Neural cell (in vitro differentiated cells): ENCODE results near the gene PPP1CA.

Experiments used
- EP300 ChIP-seq: fragments of 450-650 bp; conservative IDR thresholded peaks from 2 replicates; pipeline ENCODE4 v1.6.1; 2014; ENCODE audit warnings: antibody characterized with exemption, mild to moderate bottlenecking, moderate library complexity; ENCODE audit not compliant: poor library complexity, severe bottlenecking
- EZH2 ChIP-seq: fragments of 200-600, 300-800 bp; shearing (Covaris generic), sonication (generic); IDR thresholded peaks from 2 replicates; pipeline ENCODE4 v1.6.1; 2014; ENCODE audit warnings: antibody characterized with exemption, low read length, borderline replicate concordance, mild to moderate bottlenecking; ENCODE audit not compliant: insufficient read depth, poor library complexity, severe bottlenecking
- POLR2AphosphoS5 ChIP-seq: IDR thresholded peaks from 2 replicates; pipeline ENCODE4 v1.6.1; 2012
- REST ChIP-seq: IDR thresholded peaks from 2 replicates; pipeline ENCODE4 v1.6.1; 2012; ENCODE audit warnings: borderline replicate concordance
- SMC3 ChIP-seq: fragments of 450-650 bp; conservative IDR thresholded peaks from 2 replicates; pipeline ENCODE4 v1.6.1; 2014; ENCODE audit warnings: antibody characterized with exemption, mild to moderate bottlenecking, moderate library complexity; ENCODE audit not compliant: poor library complexity
- TAF1 ChIP-seq: IDR thresholded peaks from 2 replicates; pipeline ENCODE4 v1.6.1; 2012; ENCODE audit warnings: low read depth
- TF ChIP-seq, protein P1 (sequence below): fragments of 450-650 bp; IDR thresholded peaks from 2 replicates; pipeline ENCODE4 v1.5.1; 2014; ENCODE audit warnings: antibody characterized with exemption, mild to moderate bottlenecking, moderate library complexity; ENCODE audit not compliant: poor library complexity, severe bottlenecking

- TF ChIP-seq EZH2 (no peak), TAF1 (no peak), REST (no peak), POLR2AphosphoS5 (no peak), EP300 (no peak), SMC3 (no peak)
- TF ChIP-seq, protein P1, sequence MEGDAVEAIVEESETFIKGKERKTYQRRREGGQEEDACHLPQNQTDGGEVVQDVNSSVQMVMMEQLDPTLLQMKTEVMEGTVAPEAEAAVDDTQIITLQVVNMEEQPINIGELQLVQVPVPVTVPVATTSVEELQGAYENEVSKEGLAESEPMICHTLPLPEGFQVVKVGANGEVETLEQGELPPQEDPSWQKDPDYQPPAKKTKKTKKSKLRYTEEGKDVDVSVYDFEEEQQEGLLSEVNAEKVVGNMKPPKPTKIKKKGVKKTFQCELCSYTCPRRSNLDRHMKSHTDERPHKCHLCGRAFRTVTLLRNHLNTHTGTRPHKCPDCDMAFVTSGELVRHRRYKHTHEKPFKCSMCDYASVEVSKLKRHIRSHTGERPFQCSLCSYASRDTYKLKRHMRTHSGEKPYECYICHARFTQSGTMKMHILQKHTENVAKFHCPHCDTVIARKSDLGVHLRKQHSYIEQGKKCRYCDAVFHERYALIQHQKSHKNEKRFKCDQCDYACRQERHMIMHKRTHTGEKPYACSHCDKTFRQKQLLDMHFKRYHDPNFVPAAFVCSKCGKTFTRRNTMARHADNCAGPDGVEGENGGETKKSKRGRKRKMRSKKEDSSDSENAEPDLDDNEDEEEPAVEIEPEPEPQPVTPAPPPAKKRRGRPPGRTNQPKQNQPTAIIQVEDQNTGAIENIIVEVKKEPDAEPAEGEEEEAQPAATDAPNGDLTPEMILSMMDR, result no peak
Observed at GRCh38 chr11:67396259-67396581, 5.4 kb downstream of the PPP1CA start.
